ENCODE measurements around the gene MTHFR. TPM values are rescaled to one million over a fixed set of nuclear protein-coding genes. Genes with fewer than 3 reads are reported as not detected.

MTHFR gene
- total and polyA plus RNA-seq, 7 experiments from 2014 or later: 10.0 to 64.4 (median 49.5) TPM

- ATAC-seq (no peak), DNase-seq (no peak)
- Histone ChIP-seq H3K4me3 (ENCODE audit: low read length) (no peak overlapping the region), H3K9me3 (ENCODE audit: control insufficient read depth in 2 of 3, low read length in 3 of 3) (no peaks in the 10 kb centered on the region), H3K4me1 (ENCODE audit: control insufficient read depth in 2 of 2, insufficient read depth in 2 of 2, low read length in 2 of 2) (no peaks in the 10 kb centered on the region), H3K36me3 (ENCODE audit: control insufficient read depth in 2 of 3, insufficient read depth in 3 of 3, low read length in 3 of 3) (peaks cover 0 to 82% (median 10%) of the 10 kb centered on the region in 3 experiments), H3K27ac (ENCODE audit: low read depth, low read length) (no peak overlapping the region), H3K27me3 (ENCODE audit: control insufficient read depth in 2 of 2, insufficient read depth in 2 of 2, low read length in 2 of 2) (no peaks in the 10 kb centered on the region)
- Mint-ChIP-seq H3K4me3 (no peak overlapping the region), H3K9me3 (no peaks in the 10 kb centered on the region), H3K4me1 (peaks cover 0 to 5% (median 0%) of the 10 kb centered on the region in 7 donors), H3K27me3 (no peaks in the 10 kb centered on the region), H3K36me3 (peaks cover 0 to 31% (median 9%) of the 10 kb centered on the region in 5 donors), H3K27ac (no peak overlapping the region)
- intact Hi-C loops (cut with micrococcal nuclease): no loop called here
- POLR2A ChIA-PET: no interaction called here
- CTCF ChIA-PET: no interaction called here
Observed at GRCh38 chr1:11793819-11794218, 11.9 kb downstream of the MTHFR start.

DNA sequence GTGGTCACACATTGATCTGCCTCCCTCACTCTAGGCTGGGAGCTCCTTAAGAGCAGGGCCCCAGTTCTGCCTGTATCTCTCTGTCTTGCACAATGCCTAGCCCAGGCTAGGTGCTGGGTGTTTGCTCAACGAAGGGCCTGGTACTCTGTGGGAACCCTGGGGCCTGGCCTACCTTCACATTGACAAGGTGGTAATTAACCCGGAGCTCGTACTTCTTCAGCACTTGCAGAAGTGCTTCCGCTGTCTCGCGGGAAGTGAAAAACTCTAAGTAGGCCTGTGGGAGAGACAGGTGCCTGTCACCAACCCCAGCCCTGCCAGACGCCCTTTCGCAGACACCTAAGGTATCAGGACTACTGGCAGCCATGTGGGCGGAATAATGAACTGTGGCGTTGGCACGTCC is 13.7 kb downstream of the MTHFR start:
- Mint-ChIP-seq H3K4me3 (peak overlapping the region in 1 of 10 donors; percentile 15), H3K27ac (peak overlapping the region in 3 of 9 donors; percentile 9 to 43 (median 23)), H3K9me3 (no peaks in the 10 kb centered on the region), H3K27me3 (no peaks in the 10 kb centered on the region), H3K4me1 (peaks cover 0 to 5% (median 0%) of the 10 kb centered on the region in 7 donors), H3K36me3 (peaks cover 0 to 31% (median 9%) of the 10 kb centered on the region in 5 donors)
- CTCF ChIA-PET: no interaction called here
- POLR2A ChIA-PET: interaction anchor here (0.6 to 1.3 kb wide), 4 partner anchors 10 to 22 kb away, joined by 3 to 4 read pairs (median 3); partner anchors contain the start of genes CLCN6 and MTHFR
- no peak overlapping the region for H3K4me3 ChIP-seq (ENCODE audit: low read length)
- H3K27me3 ChIP-seq (ENCODE audit: control insufficient read depth in 2 of 2, insufficient read depth in 2 of 2, low read length in 2 of 2): no peaks in the 10 kb centered on the region
- H3K4me1 ChIP-seq (ENCODE audit: control insufficient read depth in 2 of 2, insufficient read depth in 2 of 2, low read length in 2 of 2): no peaks in the 10 kb centered on the region
- DNase-seq (no peak), ATAC-seq (no peak)
- H3K36me3 ChIP-seq (ENCODE audit: control insufficient read depth in 2 of 3, insufficient read depth in 3 of 3, low read length in 3 of 3): peaks cover 0 to 68% (median 10%) of the 10 kb centered on the region in 3 experiments
- intact Hi-C loops (cut with micrococcal nuclease): no loop called here
- H3K27ac ChIP-seq (ENCODE audit: low read depth, low read length): no peak overlapping the region
- H3K9me3 ChIP-seq (ENCODE audit: control insufficient read depth in 2 of 3, low read length in 3 of 3): no peaks in the 10 kb centered on the region

GRCh38 chr1:11790880-11791715 is 14.7 kb downstream of the MTHFR start:
- Mint-ChIP-seq H3K4me1 (peaks cover 0 to 5% (median 0%) of the 10 kb centered on the region in 7 donors), H3K9me3 (no peaks in the 10 kb centered on the region), H3K4me3 (no peak overlapping the region), H3K36me3 (peaks cover 0 to 25% (median 9%) of the 10 kb centered on the region in 5 donors), H3K27me3 (no peaks in the 10 kb centered on the region), H3K27ac (peak overlapping the region in 1 of 9 donors; percentile 22)
- no peaks in the 10 kb centered on the region for H3K4me1 ChIP-seq (ENCODE audit: control insufficient read depth in 2 of 2, insufficient read depth in 2 of 2, low read length in 2 of 2)
- DNase-seq (no peak), ATAC-seq (peak; percentile 87)
- H3K27me3 ChIP-seq (ENCODE audit: control insufficient read depth in 2 of 2, insufficient read depth in 2 of 2, low read length in 2 of 2): no peaks in the 10 kb centered on the region
- no peaks in the 10 kb centered on the region for H3K9me3 ChIP-seq (ENCODE audit: control insufficient read depth in 2 of 3, low read length in 3 of 3)
- intact Hi-C loops (cut with micrococcal nuclease): no loop called here
- no peak overlapping the region for H3K4me3 ChIP-seq (ENCODE audit: low read length)
- H3K27ac ChIP-seq (ENCODE audit: low read depth, low read length): no peak overlapping the region
- POLR2A ChIA-PET: no interaction called here
- CTCF ChIA-PET: no interaction called here
- peaks cover 0 to 63% (median 10%) of the 10 kb centered on the region in 3 experiments for H3K36me3 ChIP-seq (ENCODE audit: control insufficient read depth in 2 of 3, insufficient read depth in 3 of 3, low read length in 3 of 3)

- no peaks in the 10 kb centered on the region for H3K9me3 Mint-ChIP-seq
- peaks cover 0 to 18% (median 3%) of the 10 kb centered on the region in 5 donors for H3K36me3 Mint-ChIP-seq
- no peaks in the 10 kb centered on the region for H3K27me3 Mint-ChIP-seq
- DNase-seq: no peak
- ATAC-seq: no peak
- Histone ChIP-seq H3K36me3 (ENCODE audit: control insufficient read depth in 2 of 3, insufficient read depth in 3 of 3, low read length in 3 of 3) (peaks cover 0 to 55% (median 10%) of the 10 kb centered on the region in 3 experiments), H3K4me3 (ENCODE audit: low read length) (no peak overlapping the region), H3K9me3 (ENCODE audit: control insufficient read depth in 2 of 3, low read length in 3 of 3) (no peaks in the 10 kb centered on the region), H3K4me1 (ENCODE audit: control insufficient read depth in 2 of 2, insufficient read depth in 2 of 2, low read length in 2 of 2) (peaks cover 0 to 2% of the 10 kb centered on the region in 2 donors), H3K27ac (ENCODE audit: low read depth, low read length) (no peak overlapping the region), H3K27me3 (ENCODE audit: control insufficient read depth in 2 of 2, insufficient read depth in 2 of 2, low read length in 2 of 2) (no peaks in the 10 kb centered on the region)
- POLR2A ChIA-PET: no interaction called here
- intact Hi-C loops (cut with micrococcal nuclease): no loop called here
- CTCF ChIA-PET: no interaction called here
- peaks cover 2 to 9% (median 4%) of the 10 kb centered on the region in 7 donors for H3K4me1 Mint-ChIP-seq
- H3K27ac Mint-ChIP-seq: peak overlapping the region in 1 of 9 donors; percentile 22
- H3K4me3 Mint-ChIP-seq: no peak overlapping the region
Observed at GRCh38 chr1:11790101-11790879, 15.5 kb downstream of the MTHFR start.

DNA sequence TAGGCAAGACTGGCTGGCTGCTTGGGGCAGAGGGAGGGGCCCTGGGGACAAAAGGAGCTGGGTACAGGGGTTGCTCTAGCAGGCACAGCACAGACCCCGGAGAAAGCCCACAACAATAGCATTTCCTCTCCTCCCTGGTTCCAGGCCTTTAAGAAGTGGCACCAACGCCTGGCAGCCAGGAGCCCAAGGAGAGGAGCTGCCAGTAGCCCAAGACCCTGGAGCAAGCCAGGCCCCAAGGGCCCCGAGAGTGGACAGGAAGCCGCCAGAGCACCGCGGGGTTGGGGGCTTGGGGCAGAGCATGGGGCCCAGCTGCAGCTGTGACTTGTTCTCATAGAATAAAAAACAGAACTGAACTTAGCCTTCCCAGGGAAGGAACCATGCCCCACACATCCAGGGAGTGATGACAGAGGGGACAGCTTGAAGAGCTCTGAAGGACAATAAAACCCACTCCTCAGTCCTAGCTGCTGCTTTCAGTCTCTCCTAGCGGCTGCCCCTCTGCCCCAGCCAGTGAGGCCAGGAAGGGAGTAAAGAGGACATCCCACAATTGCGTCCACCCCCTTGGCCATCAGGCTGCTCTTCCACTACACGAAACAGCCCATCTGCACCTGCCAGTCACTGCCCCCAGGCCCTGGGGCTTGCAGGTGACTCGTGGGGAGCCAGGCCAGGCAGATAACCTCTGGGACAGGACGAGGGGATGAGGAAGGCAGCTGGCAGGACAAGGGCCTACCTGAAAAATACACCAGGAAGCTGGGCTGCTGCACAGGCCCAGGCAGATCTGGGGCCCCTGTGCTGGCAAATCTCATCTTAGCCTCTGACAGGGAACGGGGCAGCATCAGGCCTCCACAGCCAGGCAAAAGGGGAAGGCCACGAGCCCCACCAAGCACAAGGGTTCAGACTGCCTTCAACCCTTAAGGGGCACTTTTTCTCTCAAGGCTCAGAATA is 16.4 kb downstream of the MTHFR start:
- ChIA-PET CTCF (interaction anchor here (0.6 kb wide), 1 partner anchor 418 kb away, joined by 3 read pairs; no protein-coding TSS in a partner anchor), POLR2A (interaction anchor here (0.6 kb wide), 1 partner anchor 13 kb away, joined by 5 read pairs; no protein-coding TSS in a partner anchor)
- Histone ChIP-seq H3K4me1 (ENCODE audit: control insufficient read depth in 2 of 2, insufficient read depth in 2 of 2, low read length in 2 of 2) (peaks cover 4 to 11% of the 10 kb centered on the region in 2 donors), H3K36me3 (ENCODE audit: control insufficient read depth in 2 of 3, insufficient read depth in 3 of 3, low read length in 3 of 3) (peaks cover 0 to 46% (median 10%) of the 10 kb centered on the region in 3 experiments), H3K27me3 (ENCODE audit: control insufficient read depth in 2 of 2, insufficient read depth in 2 of 2, low read length in 2 of 2) (no peaks in the 10 kb centered on the region), H3K27ac (ENCODE audit: low read depth, low read length) (no peak overlapping the region), H3K9me3 (ENCODE audit: control insufficient read depth in 2 of 3, low read length in 3 of 3) (no peaks in the 10 kb centered on the region), H3K4me3 (ENCODE audit: low read length) (no peak overlapping the region)
- intact Hi-C loops (cut with micrococcal nuclease): no loop called here
- Mint-ChIP-seq H3K4me1 (peaks cover 4 to 9% (median 6%) of the 10 kb centered on the region in 7 donors), H3K9me3 (no peaks in the 10 kb centered on the region), H3K4me3 (no peak overlapping the region), H3K27ac (peak overlapping the region in 1 of 9 donors; percentile 43), H3K36me3 (peaks cover 0 to 9% (median 0%) of the 10 kb centered on the region in 5 donors), H3K27me3 (no peaks in the 10 kb centered on the region)
- DNase-seq (no peak), ATAC-seq (no peak)

- H3K9me3 Mint-ChIP-seq: no peaks in the 10 kb centered on the region
- ATAC-seq (no peak), DNase-seq (no peak)
- H3K36me3 Mint-ChIP-seq: peaks cover 0 to 8% (median 0%) of the 10 kb centered on the region in 5 donors
- Histone ChIP-seq H3K4me3 (ENCODE audit: low read length) (no peak overlapping the region), H3K27ac (ENCODE audit: low read depth, low read length) (no peak overlapping the region), H3K9me3 (ENCODE audit: control insufficient read depth in 2 of 3, low read length in 3 of 3) (no peaks in the 10 kb centered on the region), H3K27me3 (ENCODE audit: control insufficient read depth in 2 of 2, insufficient read depth in 2 of 2, low read length in 2 of 2) (no peaks in the 10 kb centered on the region), H3K36me3 (ENCODE audit: control insufficient read depth in 2 of 3, insufficient read depth in 3 of 3, low read length in 3 of 3) (peaks cover 0 to 38% (median 3%) of the 10 kb centered on the region in 3 experiments), H3K4me1 (ENCODE audit: control insufficient read depth in 2 of 2, insufficient read depth in 2 of 2, low read length in 2 of 2) (peaks cover 4 to 11% of the 10 kb centered on the region in 2 donors)
- H3K27ac Mint-ChIP-seq: peak overlapping the region in 1 of 9 donors; percentile 43
- POLR2A ChIA-PET: no interaction called here
- H3K4me1 Mint-ChIP-seq: peaks cover 4 to 9% (median 6%) of the 10 kb centered on the region in 7 donors
- no peaks in the 10 kb centered on the region for H3K27me3 Mint-ChIP-seq
- intact Hi-C loops (cut with micrococcal nuclease): no loop called here
- H3K4me3 Mint-ChIP-seq: no peak overlapping the region
- CTCF ChIA-PET: no interaction called here
Observed at GRCh38 chr1:11788549-11789053, 17.2 kb downstream of the MTHFR start.
